Measurements from ENCODE around the gene RABAC1.

Gene RABAC1

DNA sequence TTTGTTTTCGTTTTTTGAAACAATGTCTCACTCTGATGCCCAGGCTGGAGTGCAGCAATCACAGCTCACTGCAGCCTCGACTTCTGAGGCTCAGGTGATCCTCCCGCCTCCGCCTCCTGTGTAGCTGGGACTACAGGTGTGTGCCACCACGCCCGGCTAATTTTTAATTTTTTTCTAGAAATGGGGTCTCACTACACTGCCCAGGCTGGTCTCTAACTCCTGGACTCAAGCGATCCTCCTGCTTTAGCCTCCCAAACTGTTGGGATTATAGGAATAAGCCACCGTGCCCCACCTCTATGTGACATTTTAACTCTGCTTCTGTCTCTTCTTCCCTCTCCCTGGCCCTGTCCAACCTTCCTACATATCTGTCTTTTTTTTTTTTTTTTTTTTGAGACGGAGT lies 29.8 kb upstream of the RABAC1 start:
- no peak for DNase-seq

GRCh38 chr19:41987141-41987860 lies 28.2 kb upstream of the RABAC1 start:
- no peak for DNase-seq

GRCh38 chr19:41984961-41985360 lies 25.8 kb upstream of the RABAC1 start:
- no peak for DNase-seq

DNA sequence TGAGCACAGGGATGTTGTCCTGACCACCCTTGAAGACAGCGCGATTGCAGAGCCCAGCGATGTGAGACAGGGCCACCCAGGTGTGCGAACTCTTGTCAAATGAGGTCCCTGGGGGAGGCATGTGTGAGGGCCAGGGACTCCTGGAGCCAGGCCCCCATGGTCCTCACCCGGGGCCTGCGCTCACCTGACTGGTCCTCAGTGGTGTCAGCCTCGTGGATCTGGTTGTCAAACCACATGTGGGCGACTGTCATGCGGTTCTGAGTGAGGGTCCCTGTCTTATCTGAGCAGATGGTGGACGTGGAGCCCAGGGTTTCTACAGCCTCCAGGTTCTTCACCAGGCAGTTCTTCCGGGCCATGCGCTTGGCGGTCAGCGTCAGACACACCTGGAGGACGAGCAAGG lies 22.6 kb upstream of the RABAC1 start:
- DNase-seq, result no peak

- DNase-seq, result no peak
Measured at GRCh38 chr19:41978470-41978869, 19.3 kb upstream of the RABAC1 start.

GRCh38 chr19:41977916-41978315 lies 18.8 kb upstream of the RABAC1 start:
- no peak for DNase-seq

GRCh38 chr19:41974652-41975051 lies 15.5 kb upstream of the RABAC1 start:
- DNase-seq, result no peak

- no peak for DNase-seq
Measured at GRCh38 chr19:41971363-41971762, 12.2 kb upstream of the RABAC1 start.

- DNase-seq, result no peak
Measured at GRCh38 chr19:41969772-41970458, 10.8 kb upstream of the RABAC1 start.

DNA sequence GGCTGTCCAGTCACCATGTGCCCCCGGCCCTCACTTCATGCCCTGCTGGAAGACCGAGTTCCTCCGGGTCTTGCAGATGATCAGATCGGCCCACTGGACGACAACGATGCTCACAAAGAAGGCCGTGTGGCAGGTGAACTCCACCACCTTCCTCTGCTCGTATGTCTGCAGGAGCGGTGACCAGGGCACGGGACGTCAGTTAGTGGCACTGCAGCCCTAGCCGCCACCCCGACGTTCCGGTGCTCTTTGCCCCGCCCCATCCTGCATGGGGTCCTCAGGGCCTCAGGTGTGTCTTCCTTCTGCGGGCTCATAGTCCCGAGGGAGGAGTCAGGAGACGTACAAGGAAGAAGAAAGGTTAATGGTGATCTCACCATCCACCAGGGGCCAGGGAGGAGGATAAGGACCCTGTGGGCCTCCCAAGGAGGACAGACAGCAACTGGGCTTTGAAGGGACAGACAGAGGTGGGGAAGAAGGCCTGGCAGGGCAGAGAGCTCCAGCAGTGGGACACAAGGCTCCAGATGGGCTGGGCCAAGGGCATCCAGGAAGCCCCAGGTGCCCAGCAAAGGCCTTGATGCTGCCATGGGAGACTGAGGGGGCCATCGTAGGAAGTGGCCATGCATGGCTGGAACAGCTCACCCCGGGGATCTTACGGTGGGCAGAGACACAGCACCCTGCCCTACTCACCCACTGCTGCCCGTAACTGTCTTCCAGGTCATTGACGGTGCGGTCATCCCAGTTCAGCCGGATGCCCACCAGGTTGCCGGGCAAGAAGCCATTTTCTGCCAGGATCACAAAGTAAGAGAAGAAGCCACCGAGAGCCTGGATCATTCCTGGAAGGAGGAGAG lies 9.9 kb upstream of the RABAC1 start:
- no peak for DNase-seq

DNA sequence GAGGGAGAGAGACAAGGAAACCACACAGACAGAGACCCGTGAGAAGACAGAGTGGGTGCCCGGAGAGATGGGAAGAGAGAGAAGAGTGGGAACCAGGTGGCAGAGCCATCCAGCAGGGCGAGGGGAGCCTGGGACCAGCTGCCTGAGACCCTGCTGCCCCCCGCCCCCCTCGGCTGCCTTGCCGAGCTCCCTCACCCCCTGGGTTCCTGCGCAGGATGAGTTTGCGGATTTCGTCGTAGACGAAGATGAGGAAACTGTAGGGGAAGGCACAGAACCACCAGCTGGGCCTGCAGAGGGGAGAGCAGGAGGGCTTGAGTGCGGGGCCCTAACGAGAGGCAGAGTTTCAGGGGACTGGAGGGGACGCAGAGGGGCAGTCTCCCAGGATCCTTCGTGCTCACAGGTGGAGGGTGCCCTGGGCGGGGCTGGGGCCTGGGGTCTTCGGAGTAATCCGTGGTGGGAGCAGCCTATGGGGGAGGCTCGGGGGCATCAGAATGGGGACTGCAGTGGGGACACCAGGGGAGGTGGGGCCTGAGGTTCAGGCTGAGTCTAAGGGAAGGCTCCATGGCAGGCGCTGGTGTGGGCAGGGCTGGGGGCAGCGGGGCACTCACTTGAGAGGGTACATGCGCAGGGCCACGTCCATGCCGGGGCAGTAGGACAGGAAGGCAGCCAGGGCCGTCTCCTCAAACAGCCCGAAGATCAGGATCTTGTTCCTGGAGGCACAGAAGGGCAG lies 8.1 kb upstream of the RABAC1 start:
- no peak for DNase-seq

DNA sequence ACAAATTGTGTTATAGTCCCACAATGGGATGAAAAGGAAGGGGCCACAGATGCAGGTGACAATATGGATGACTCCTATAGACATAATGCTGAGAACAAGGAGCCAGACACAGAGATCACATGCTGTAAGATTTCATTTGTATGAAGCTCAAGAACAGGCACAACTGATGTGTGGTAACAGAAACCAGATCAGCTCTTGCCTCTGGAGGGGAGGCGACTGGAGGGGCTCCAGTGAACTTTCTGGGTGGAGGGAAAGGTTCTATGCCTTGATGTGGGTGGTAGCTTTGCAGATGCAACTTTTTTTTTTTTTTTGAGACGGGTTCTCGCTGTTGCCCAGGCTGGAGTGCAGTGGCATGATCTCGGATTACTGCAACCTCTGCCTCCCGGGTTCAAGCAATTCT lies 6.0 kb upstream of the RABAC1 start:
- no peak for DNase-seq

DNA sequence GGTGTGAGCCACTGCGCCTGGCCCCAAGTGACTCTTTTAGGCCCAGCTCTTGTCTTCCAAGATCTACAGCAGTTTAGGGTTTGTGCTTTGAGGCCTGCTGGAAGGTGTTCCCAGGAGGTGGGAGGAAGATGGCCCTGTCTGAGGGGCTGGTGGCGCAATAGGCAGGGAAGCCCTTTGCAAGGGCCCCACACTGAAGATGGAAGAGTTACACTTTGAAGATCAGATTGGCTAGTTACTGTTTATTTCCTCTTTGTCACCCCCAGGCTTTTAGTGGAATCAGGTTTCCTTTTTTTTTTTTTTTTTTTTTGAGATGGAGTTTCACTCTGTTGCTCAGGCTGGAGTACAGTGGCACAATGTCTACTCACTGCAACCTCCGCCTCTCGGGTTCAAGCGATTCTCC lies 1.9 kb upstream of the RABAC1 start:
- DNase-seq, result no peak

- peak; percentile 85 for DNase-seq
Measured at GRCh38 chr19:41958367-41959055, 610 bp downstream of the RABAC1 start.

- peak; percentile 71 for DNase-seq
Measured at GRCh38 chr19:41957838-41958366, 1.2 kb downstream of the RABAC1 start.

- DNase-seq, result no peak
Measured at GRCh38 chr19:41957161-41957837, 1.8 kb downstream of the RABAC1 start.

- no peak for DNase-seq
Measured at GRCh38 chr19:41956621-41957020, 2.5 kb downstream of the RABAC1 start.

DNA sequence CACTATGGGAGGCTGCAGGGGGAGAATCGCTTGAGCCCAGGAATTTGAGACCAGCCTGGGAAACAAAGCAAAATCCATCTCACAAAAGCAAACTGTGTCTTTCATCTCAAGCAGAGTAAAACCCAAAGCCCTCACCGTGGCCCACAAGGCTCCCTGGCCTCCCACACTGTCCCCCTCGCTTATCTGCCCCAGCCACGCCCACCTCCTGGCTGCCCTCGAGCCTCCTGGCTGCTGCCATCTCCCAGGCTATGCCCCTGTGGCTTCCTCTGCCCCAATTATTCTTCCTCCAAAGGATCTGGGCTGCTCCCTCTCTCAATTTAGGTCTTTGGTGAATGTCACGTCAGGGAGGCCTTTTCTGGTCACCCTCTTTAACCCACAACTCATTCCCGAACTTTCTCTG lies 3.6 kb downstream of the RABAC1 start:
- DNase-seq, result no peak

DNA sequence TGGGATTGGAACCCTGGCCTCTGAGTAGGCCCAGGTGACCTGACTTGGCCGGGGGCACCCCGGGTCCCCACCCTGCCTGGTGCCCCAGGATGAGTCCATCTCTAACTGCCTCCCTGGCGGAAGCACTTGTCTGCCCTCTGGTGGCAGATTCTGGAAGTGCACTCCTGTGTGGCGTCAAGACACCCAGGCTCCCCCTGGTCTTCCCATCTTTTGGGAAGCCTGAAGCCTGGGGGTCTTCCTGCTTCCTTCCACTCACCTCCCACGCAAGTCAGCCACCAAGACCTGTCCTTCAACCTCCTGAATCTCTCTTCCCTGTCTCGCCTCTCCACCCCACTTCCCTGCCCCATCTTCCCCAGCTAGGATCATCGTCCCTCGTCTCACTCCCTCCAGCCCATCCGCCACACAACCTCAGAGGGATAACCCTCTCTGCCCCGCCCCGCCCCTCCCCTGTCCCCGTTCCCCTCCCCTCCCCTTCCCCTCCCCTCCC lies 7.4 kb downstream of the RABAC1 start:
- DNase-seq, result peak; percentile 87

DNA sequence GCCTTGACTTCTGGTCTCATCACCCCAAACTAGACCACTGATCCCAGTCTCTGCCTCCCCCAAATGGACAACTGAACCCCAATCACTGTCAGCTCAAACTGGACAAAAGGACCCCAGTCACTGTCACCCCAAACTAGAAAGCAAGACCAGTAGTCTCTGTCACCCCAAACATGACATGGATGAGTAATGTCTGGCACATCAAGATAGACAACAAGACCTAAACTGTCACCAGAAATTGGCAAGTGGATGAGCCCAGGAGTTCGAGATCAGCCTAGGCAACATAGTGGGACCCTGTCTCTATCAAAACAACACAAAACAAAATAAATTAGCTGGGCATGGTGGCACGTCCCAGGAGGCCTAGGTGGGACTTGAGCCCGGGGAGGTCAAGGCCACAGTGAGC lies 12.0 kb downstream of the RABAC1 start:
- no peak for DNase-seq

- DNase-seq, result peak; percentile 86
Measured at GRCh38 chr19:41945135-41945766, 13.9 kb downstream of the RABAC1 start.

Measured in activated CD4-positive, alpha-beta T cell treated with anti-CD3 and anti-CD28 coated beads, Interleukin-10, Interleukin-2, amounts not matched to agents 100 ng/mL and 50 ng/mL, durations not matched to agents 16 hours and 8 hours (primary cell).